Uterus (tissue), 4 donors: Measurements from ENCODE around the gene ST6GAL2. TPM values are rescaled to one million over a fixed set of nuclear protein-coding genes. Genes with fewer than 3 reads are reported as not detected.

Experiments
- DNase-seq, 2 donors: peaks; one replicate each; pipeline ENCODE4 v3.0.0-alpha.2; 2019 to 2020
- H3K27ac ChIP-seq, 2 donors: fragments of 200-600 bp; sonication (generic); 1 replicate in 1 of 2; 2 replicates in 1 of 2; pipeline ENCODE4 v1.5.1; 2016 to 2018
- H3K27me3 ChIP-seq, 2 donors: fragments of 200-600 bp; sonication (generic); one replicate each; pipeline ENCODE4 v1.5.1; 2018 to 2019; ENCODE audit warnings: control low read depth in 1 of 2
- H3K36me3 ChIP-seq, 2 donors: fragments of 200-600 bp; sonication (generic); one replicate each; pipeline ENCODE4 v1.5.1; 2019; ENCODE audit warnings: control low read depth in 1 of 2
- H3K4me1 ChIP-seq, 2 donors: fragments of 200-600 bp; sonication (generic); one replicate each; pipeline ENCODE4 v1.5.1; 2018 to 2019; ENCODE audit warnings: control low read depth in 1 of 2
- H3K4me3 ChIP-seq, 2 donors: fragments of 200-600 bp; sonication (generic); 1 replicate in 1 of 2; 2 replicates in 1 of 2; pipeline ENCODE4 v1.5.1; 2018 to 2019; ENCODE audit warnings: mild to moderate bottlenecking in 1 of 2
- H3K9me3 ChIP-seq, 2 donors: fragments of 200-600 bp; sonication (generic); one replicate each; pipeline ENCODE4 v1.5.1; 2019; ENCODE audit warnings: control low read depth in 1 of 2
- POLR2A ChIP-seq, 2 donors: fragments of 450-650 bp; IDR thresholded peaks; one replicate each; pipeline ENCODE4 v1.6.1; 2016; ENCODE audit warnings: antibody characterized with exemption in 2 of 2, mild to moderate bottlenecking in 1 of 2, moderate library complexity in 1 of 2
- intact Hi-C: fragments of 100-400 bp; cut with DNase I; formaldehyde crosslinking; loops from one replicate; pipeline ENCODE4 v1.15.1; 2023; ENCODE audit warnings: low total_unique reads
- total RNA-seq, 4 donors: library from RNA; depleted of rRNA in 3 of 4; stranded (reverse); fragments of >200 nt in 3 of 4; gene quantifications; one replicate each; pipeline versions ENCODE4 v1.1.0 to v1.2.4, GENCODE V29; 2014 to 2023
- TF ChIP-seq, protein P1 (sequence below), 4 experiments: fragments of 200-600 bp in 2 of 4; fragments of 450-650 bp in 2 of 4; sonication (generic) in 2 of 4; IDR thresholded peaks; one replicate each; pipeline ENCODE4 v1.5.1; 2016 to 2019; ENCODE audit warnings: antibody characterized with exemption in 4 of 4, mild to moderate bottlenecking in 2 of 4, moderate library complexity in 1 of 4
- donor health status: DM: yes; HTN: yes; CAD: no.

The ST6GAL2 gene
- total RNA-seq, 4 donors from 2014 or later: 0.51 to 64.2 (median 2.6) TPM; not detected in 1

DNA sequence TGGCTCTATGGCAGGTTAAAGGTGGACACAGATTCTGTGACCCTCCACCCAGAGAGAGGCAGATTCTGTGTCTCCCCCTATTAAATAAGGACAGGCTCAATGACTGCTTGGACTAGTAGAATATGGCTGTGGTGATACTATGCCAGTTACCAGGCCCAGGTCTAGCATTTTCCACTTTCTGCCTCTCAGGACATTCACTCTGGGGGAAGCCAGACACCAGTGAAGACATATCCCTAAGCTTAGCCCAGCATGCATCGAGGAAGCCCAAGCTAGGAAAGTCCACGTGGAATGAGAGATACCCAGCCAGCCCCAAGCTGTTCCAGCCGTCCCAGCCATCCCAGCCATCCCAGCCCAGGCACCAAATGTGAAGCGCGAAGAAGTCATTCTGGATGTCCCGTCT is 40.3 kb downstream of the ST6GAL2 start:
- no peaks in the 10 kb centered on the region for H3K36me3 ChIP-seq
- no peak for DNase-seq
- no peak for TF ChIP-seq POLR2A (IDR thresholded peaks at IDR 0.05)
- TF ChIP-seq, protein P1, sequence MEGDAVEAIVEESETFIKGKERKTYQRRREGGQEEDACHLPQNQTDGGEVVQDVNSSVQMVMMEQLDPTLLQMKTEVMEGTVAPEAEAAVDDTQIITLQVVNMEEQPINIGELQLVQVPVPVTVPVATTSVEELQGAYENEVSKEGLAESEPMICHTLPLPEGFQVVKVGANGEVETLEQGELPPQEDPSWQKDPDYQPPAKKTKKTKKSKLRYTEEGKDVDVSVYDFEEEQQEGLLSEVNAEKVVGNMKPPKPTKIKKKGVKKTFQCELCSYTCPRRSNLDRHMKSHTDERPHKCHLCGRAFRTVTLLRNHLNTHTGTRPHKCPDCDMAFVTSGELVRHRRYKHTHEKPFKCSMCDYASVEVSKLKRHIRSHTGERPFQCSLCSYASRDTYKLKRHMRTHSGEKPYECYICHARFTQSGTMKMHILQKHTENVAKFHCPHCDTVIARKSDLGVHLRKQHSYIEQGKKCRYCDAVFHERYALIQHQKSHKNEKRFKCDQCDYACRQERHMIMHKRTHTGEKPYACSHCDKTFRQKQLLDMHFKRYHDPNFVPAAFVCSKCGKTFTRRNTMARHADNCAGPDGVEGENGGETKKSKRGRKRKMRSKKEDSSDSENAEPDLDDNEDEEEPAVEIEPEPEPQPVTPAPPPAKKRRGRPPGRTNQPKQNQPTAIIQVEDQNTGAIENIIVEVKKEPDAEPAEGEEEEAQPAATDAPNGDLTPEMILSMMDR (IDR thresholded peaks at IDR 0.05): no peak
- H3K27me3 ChIP-seq: no peaks in the 10 kb centered on the region
- H3K27ac ChIP-seq: no peak overlapping the region
- no peak overlapping the region for H3K4me3 ChIP-seq
- H3K9me3 ChIP-seq: no peaks in the 10 kb centered on the region
- intact Hi-C loops: no loop called here
- H3K4me1 ChIP-seq: no peaks in the 10 kb centered on the region

DNA sequence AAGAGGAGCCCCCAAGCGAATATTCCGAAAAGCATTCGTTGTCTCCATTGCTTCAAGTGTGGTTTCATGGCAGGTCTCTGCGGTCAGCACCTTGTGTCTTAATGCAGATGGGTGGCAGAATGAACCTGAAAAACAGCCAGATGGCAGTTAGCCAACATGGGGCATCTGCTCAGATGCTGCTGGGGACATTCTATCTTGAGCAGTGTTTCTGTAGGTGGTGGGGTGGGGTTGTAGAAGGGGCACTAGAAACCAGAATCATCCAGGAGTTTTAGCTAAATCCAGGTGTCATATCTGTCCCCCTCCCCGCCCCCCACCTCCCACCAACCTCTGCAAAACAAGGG is 42.1 kb downstream of the ST6GAL2 start:
- intact Hi-C loops: no loop called here
- DNase-seq: no peak
- H3K36me3 ChIP-seq: no peaks in the 10 kb centered on the region
- TF ChIP-seq, protein P1 (IDR thresholded peaks at IDR 0.05): no peak
- TF ChIP-seq POLR2A (IDR thresholded peaks at IDR 0.05): no peak
- H3K9me3 ChIP-seq: no peaks in the 10 kb centered on the region
- no peak overlapping the region for H3K4me3 ChIP-seq
- no peaks in the 10 kb centered on the region for H3K4me1 ChIP-seq
- no peak overlapping the region for H3K27ac ChIP-seq
- H3K27me3 ChIP-seq: no peaks in the 10 kb centered on the region

DNA sequence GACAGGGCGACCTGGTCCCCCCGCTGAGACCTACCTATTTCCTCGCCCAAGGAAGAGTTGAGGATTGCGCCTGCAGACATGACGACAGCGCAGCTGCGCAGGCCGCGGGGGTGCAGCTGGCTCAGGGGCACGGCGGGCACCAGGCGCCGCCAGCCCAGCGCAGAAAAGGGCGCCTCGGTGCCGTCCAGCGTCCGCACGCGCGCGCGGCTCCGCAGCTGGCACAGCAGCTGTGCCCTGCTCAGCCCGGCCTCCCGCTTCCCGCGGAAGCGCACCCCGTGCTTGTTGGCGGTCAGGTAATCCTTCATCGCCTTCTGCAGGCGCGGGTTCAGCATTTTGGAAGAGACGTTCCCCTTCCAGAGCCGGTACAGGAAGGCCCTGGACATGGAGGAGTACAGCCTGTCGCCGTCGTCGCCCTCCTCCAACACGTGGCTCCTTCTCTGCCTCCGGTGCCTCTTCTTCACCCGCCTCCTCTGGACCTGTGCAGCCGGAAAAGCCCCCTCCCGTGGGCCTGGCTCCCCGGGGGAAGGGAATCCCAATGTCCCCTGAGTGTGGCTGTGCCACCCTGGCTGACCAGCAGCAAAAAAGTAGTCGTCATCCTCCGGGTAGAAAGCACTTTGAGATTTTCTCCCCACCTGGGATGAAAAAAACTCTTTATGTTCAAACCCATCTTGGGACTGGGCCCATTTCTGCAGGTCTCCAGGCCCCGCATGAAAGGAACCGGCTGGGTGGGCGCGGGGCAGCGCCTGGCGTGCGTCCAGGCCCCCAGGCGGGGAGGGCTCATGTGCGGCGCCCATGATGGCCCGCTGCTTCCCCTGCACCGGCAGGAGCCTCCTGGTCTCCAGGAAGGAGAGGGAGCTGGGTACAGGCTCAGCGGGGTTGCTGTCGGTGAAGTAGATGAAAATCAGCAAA is 42.7 kb downstream of the ST6GAL2 start:
- DNase-seq: no peak
- H3K9me3 ChIP-seq: no peaks in the 10 kb centered on the region
- no peak for TF ChIP-seq POLR2A (IDR thresholded peaks at IDR 0.05)
- TF ChIP-seq, protein P1 (IDR thresholded peaks at IDR 0.05): no peak
- H3K4me3 ChIP-seq: no peak overlapping the region
- no peaks in the 10 kb centered on the region for H3K4me1 ChIP-seq
- H3K27ac ChIP-seq: no peak overlapping the region
- no peaks in the 10 kb centered on the region for H3K36me3 ChIP-seq
- intact Hi-C loops: no loop called here
- no peaks in the 10 kb centered on the region for H3K27me3 ChIP-seq

DNA sequence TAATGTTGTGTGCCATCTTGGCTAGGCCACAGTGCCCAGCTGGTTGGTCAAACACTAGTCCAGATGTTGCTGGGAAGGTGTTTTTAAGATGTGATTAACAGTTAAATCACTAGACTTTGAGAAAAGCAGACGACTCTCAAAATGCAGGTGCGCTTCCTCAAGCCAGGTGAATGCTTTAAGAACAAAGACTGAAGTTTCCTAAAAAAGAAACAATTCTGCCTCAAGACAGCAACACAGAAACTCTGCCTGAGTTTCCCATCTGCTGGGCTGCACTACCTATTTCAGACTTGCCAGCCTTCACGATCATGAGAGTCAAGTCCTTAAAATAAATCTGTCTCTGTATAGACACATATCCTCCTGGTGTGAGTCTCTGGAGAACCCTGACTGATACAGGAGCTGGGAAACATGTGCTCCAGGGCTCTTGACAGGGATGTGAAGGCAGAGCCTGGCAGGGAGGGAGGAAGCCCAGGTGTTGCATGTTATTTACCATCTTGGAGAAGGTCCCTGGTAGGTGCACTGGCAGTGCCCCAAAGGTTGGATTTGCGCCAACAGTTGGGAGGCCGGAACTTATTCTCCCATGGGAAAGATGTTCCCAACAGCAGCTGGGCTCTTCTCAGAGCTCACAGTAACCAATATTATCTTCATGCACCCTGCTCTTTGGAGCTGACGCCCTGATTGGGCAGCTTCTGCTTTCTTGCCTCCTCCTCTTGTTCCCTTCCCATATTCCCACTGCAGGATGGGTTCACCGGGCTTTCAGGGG is 43.9 kb downstream of the ST6GAL2 start:
- TF ChIP-seq POLR2A (IDR thresholded peaks at IDR 0.05): no peak
- TF ChIP-seq, protein P1 (IDR thresholded peaks at IDR 0.05): no peak
- Histone ChIP-seq H3K27me3 (no peaks in the 10 kb centered on the region), H3K27ac (no peak overlapping the region), H3K4me1 (no peaks in the 10 kb centered on the region), H3K4me3 (no peak overlapping the region), H3K9me3 (no peaks in the 10 kb centered on the region), H3K36me3 (no peaks in the 10 kb centered on the region)
- intact Hi-C loops: no loop called here
- no peak for DNase-seq

DNA sequence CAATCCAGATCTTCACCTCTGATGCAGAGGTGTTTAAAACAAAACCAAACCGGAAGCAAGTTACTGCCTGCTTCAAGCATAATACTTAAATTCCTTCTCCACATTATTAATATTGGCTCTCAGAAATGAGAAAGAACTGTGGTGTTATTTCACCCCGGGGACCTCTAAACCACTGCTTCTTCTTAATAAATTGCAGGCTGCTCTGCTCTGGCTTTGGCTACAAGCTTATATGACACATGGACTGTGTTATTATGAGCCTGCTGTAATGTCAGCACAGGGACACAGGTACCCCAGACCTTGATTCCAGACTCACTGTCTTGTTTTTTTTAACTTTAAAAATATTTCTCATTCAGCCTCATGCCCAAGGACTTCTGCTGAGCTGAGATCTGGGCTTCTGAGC is 45.1 kb downstream of the ST6GAL2 start:
- no peaks in the 10 kb centered on the region for H3K4me1 ChIP-seq
- no peaks in the 10 kb centered on the region for H3K9me3 ChIP-seq
- intact Hi-C loops: no loop called here
- TF ChIP-seq, protein P1 (IDR thresholded peaks at IDR 0.05): no peak
- no peak for TF ChIP-seq POLR2A (IDR thresholded peaks at IDR 0.05)
- no peak for DNase-seq
- no peak overlapping the region for H3K4me3 ChIP-seq
- H3K36me3 ChIP-seq: no peaks in the 10 kb centered on the region
- no peak overlapping the region for H3K27ac ChIP-seq
- no peaks in the 10 kb centered on the region for H3K27me3 ChIP-seq
